Stomach (tissue), 9 donors: ENCODE data around the gene ILK. TPM values are rescaled to one million over a fixed set of nuclear protein-coding genes. Genes with fewer than 3 reads are reported as not detected.

ENCODE experiments used
- DNase-seq, 2 donors: peaks; one replicate each; pipeline versions ENCODE4 v3.0.0 to v3.0.0-alpha.2; 2013 to 2019
- H3K27ac ChIP-seq, 5 donors: fragments of 200-600 bp in 4 of 5; sonication (generic) in 4 of 5; one replicate each; pipeline ENCODE4 v1.5.1; 2013 to 2019; ENCODE audit warnings: mild to moderate bottlenecking in 1 of 5, moderate library complexity in 1 of 5
- H3K27me3 ChIP-seq, 3 donors: fragments of 200-600 bp; sonication (generic); one replicate each; pipeline ENCODE4 v1.5.1; 2017 to 2019; ENCODE audit warnings: mixed run types in 1 of 3
- H3K36me3 ChIP-seq, 4 donors: fragments of 200-600 bp; sonication (generic); 1 replicate in 3 of 4; 2 replicates in 1 of 4; pipeline ENCODE4 v1.5.1; 2016 to 2019
- H3K4me1 ChIP-seq, 4 donors: fragments of 200-600 bp; sonication (generic); one replicate each; pipeline ENCODE4 v1.5.1; 2016 to 2019
- H3K4me3 ChIP-seq, 4 donors: fragments of 200-600 bp; sonication (generic) in 3 of 4; one replicate each; pipeline ENCODE4 v1.5.1; 2016 to 2019; ENCODE audit warnings: mild to moderate bottlenecking in 1 of 4
- H3K9me3 ChIP-seq, 4 donors: fragments of 200-600 bp; sonication (generic); one replicate each; pipeline ENCODE4 v1.5.1; 2016 to 2019
- CTCF ChIP-seq, 7 experiments: fragments of 450-650 bp in 4 of 7; fragments of 200-600 bp in 3 of 7; sonication (generic) in 3 of 7; IDR thresholded peaks; one replicate each; pipeline ENCODE4 v1.5.1; 2016 to 2019; ENCODE audit warnings: antibody characterized with exemption in 7 of 7, control low read depth in 2 of 7, mild to moderate bottlenecking in 1 of 7
- EP300 ChIP-seq: sonication (generic); formaldehyde crosslinking; IDR thresholded peaks from one replicate; pipeline ENCODE4 v1.6.1; 2017; ENCODE audit warnings: antibody characterized with exemption
- POLR2A ChIP-seq, 4 donors: fragments of 450-650 bp; IDR thresholded peaks; one replicate each; pipeline ENCODE4 v1.6.1; 2016; ENCODE audit warnings: antibody characterized with exemption in 4 of 4, control low read depth in 2 of 4, mild to moderate bottlenecking in 1 of 4, moderate library complexity in 1 of 4
- POLR2AphosphoS5 ChIP-seq, 3 donors: sonication (generic); formaldehyde crosslinking; IDR thresholded peaks; one replicate each; pipeline ENCODE4 v1.6.1; 2016; ENCODE audit warnings: antibody characterized with exemption in 3 of 3
- WGBS, 5 donors: extraction: QIAGEN DNeasy Blood & Tissue Kit in 3 of 5; methylation state at CpG; one replicate each; pipeline versions ENCODE4 v1.1.5 to v1.1.7; 2013 to 2018; 5-methylcytosine and 5-hydroxymethylcytosine counted together
- intact Hi-C: fragments of 100-400 bp; cut with DNase I; formaldehyde crosslinking; loops from one replicate; pipeline ENCODE4 v1.15.1; 2023; ENCODE audit warnings: low total_unique reads
- polyA plus RNA-seq, 3 donors: library from polyadenylated mRNA; stranded (reverse); fragments of 200-250 nt; gene quantifications; one replicate each; pipeline ENCODE4 v1.2.3, GENCODE V29; 2013
- total RNA-seq, 5 donors: library from RNA; depleted of rRNA; stranded (reverse); fragments of >200 nt; gene quantifications; one replicate each; pipeline versions ENCODE4 v1.1.0 to v1.2.3, GENCODE V29; 2014 to 2016
- donor health status: healthy with polysubstance abuse.
- donor health status: Bipolar disorder and iron deficiency.
- donor health status: healthy.

The ILK gene
- total and polyA plus RNA-seq, 8 donors: 60.0 to 308 (median 124) TPM

- Histone ChIP-seq H3K36me3 (peaks cover 13 to 81% (median 76%) of the 10 kb centered on the region in 4 donors), H3K27me3 (no peaks in the 10 kb centered on the region), H3K9me3 (no peaks in the 10 kb centered on the region), H3K27ac (no peak overlapping the region), H3K4me1 (peaks cover 0 to 19% (median 7%) of the 10 kb centered on the region in 4 donors), H3K4me3 (no peak overlapping the region)
- no peak for TF ChIP-seq POLR2A (IDR thresholded peaks at IDR 0.05)
- TF ChIP-seq POLR2AphosphoS5 (IDR thresholded peaks at IDR 0.05): no peak
- TF ChIP-seq CTCF (IDR thresholded peaks at IDR 0.05): no peak
- TF ChIP-seq EP300: no peak
- DNase-seq: no peak
- WGBS, 5 donors: 90 to 96% (median 92%) methylated on average over 14 to 17 of the region's 17 CpGs
- intact Hi-C loops: no loop called here
These were observed 22.4 kb downstream of the ILK start for GRCh38 chr11:6625832-6626420.

GRCh38 chr11:6626971-6627761 lies 23.6 kb downstream of the ILK start:
- H3K27ac ChIP-seq: no peak overlapping the region
- WGBS, 5 donors: 76 to 94% (median 86%) methylated on average over 15 to 19 of the region's 19 CpGs
- DNase-seq: no peak
- no peaks in the 10 kb centered on the region for H3K27me3 ChIP-seq
- intact Hi-C loops: no loop called here
- H3K4me3 ChIP-seq: no peak overlapping the region
- H3K9me3 ChIP-seq: no peaks in the 10 kb centered on the region
- H3K36me3 ChIP-seq: peaks cover 13 to 94% (median 89%) of the 10 kb centered on the region in 4 donors
- no peak for TF ChIP-seq CTCF (IDR thresholded peaks at IDR 0.05)
- TF ChIP-seq EP300: no peak
- TF ChIP-seq POLR2AphosphoS5 (IDR thresholded peaks at IDR 0.05): no peak
- no peak for TF ChIP-seq POLR2A (IDR thresholded peaks at IDR 0.05)
- peaks cover 0 to 19% (median 7%) of the 10 kb centered on the region in 4 donors for H3K4me1 ChIP-seq

- intact Hi-C loops: no loop called here
- peaks cover 0 to 19% (median 7%) of the 10 kb centered on the region in 4 donors for H3K4me1 ChIP-seq
- no peak for DNase-seq
- no peak overlapping the region for H3K27ac ChIP-seq
- no peaks in the 10 kb centered on the region for H3K9me3 ChIP-seq
- TF ChIP-seq EP300 (no peak), POLR2A (IDR thresholded peaks at IDR 0.05) (no peak), CTCF (IDR thresholded peaks at IDR 0.05) (no peak), POLR2AphosphoS5 (IDR thresholded peaks at IDR 0.05) (no peak)
- WGBS, 5 donors: 58 to 74% (median 67%) methylated on average over 2 of the region's 2 CpGs
- H3K36me3 ChIP-seq: peaks cover 13 to 97% (median 92%) of the 10 kb centered on the region in 4 donors
- no peaks in the 10 kb centered on the region for H3K27me3 ChIP-seq
- H3K4me3 ChIP-seq: no peak overlapping the region
These were observed 24.2 kb downstream of the ILK start for GRCh38 chr11:6627762-6628241.

GRCh38 chr11:6628526-6628925 lies 25.0 kb downstream of the ILK start:
- H3K4me1 ChIP-seq: peaks cover 0 to 19% (median 7%) of the 10 kb centered on the region in 4 donors
- H3K9me3 ChIP-seq: no peaks in the 10 kb centered on the region
- H3K27ac ChIP-seq: no peak overlapping the region
- no peak for TF ChIP-seq POLR2A (IDR thresholded peaks at IDR 0.05)
- TF ChIP-seq CTCF (IDR thresholded peaks at IDR 0.05): no peak
- no peak for TF ChIP-seq EP300
- intact Hi-C loops: no loop called here
- no peak for DNase-seq
- no peaks in the 10 kb centered on the region for H3K27me3 ChIP-seq
- WGBS, 5 donors: 85 to 96% (median 94%) methylated on average over 4 of the region's 4 CpGs
- peaks cover 13 to 97% (median 93%) of the 10 kb centered on the region in 4 donors for H3K36me3 ChIP-seq
- H3K4me3 ChIP-seq: no peak overlapping the region
